DMS 273 (cell line): ENCODE results near the gene ASS1.
A peak's percentile ranks its signal among the peaks of the same experiment; 100 is the strongest.
"Not testable (repeated sequence)": the region's sequence is repeated elsewhere in the genome, so short reads cannot be mapped to it uniquely, and the experiment has no call there.

Experiments used
- DNase-seq: peaks from one replicate; lab custom pipeline; 2025; ENCODE audit not compliant: unreplicated experiment; lab: John Stamatoyannopoulos, UW

ASS1 gene

DNA sequence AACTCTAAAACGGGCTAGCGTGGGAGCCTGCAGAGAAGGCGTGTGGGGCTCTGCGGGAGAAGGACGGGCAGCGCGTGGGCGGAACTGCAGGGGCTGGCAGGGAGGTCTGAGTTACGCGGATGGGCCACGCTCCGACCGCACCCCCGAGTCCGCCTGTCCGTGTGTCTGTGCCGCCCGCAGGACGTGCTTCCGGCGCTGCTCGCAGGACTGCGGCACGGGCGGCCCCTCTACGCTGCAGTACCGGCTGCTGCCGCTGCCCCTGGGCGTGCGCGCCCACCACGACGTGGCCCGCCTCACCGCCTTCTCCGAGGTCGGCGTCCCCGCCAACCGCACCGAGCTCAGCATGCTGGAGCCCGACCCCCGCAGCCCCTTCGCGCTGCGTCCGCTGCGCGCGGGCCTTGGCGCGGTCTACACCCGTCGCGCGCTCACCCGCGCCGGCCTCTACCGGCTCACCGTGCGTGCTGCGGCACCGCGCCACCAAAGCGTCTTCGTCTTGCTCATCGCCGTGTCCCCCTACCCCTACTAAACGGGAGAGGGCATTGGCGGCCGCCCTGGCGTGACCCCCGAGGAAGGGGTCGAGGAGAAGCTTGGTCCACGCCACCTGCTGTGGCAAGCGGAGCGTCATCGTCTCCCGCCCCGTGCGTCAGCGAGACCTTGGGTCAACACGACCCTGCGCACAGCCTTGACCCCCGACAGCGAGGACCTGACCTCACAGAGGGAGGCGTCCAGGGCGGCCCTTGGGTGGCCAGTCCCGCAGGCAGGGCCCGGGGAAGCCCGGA is 11.4 kb upstream of the ASS1 start:
- no peak for DNase-seq

DNA sequence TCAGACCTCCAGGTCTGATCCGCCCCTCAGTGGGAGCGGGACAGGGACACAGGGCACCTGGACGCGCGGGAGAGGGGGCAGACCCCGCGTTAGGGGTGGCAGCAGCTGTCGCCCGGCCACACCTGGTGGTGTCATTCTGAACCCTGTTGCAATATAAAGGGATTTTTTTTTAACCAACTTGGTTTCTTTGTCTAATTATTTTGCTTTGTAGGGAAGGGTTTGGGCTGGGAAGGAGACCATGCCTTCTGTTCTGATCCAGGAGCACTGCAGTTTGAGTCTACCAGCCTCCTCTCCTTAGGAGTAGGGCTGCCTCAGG is 10.9 kb upstream of the ASS1 start:
- DNase-seq = no peak

DNA sequence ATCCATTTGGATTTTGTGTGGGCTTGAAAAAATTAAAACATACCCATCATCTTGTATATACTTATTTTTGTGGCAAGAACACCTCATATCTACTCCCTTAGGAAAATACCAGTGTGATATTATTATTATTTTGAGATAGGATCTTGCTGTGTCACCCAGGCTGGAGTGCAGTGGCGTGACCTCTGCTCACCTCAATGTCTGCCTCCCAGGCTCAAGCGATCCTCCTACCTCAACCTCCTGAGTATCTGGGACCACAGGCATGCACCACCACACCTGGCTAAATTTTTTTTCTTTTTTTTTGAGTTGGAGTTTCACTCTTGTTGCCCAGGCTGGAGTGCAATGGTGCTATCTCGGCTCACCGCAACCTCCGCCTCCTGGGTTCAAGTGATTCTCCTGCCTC is 10.1 kb upstream of the ASS1 start:
- not testable (repeated sequence) for DNase-seq

DNA sequence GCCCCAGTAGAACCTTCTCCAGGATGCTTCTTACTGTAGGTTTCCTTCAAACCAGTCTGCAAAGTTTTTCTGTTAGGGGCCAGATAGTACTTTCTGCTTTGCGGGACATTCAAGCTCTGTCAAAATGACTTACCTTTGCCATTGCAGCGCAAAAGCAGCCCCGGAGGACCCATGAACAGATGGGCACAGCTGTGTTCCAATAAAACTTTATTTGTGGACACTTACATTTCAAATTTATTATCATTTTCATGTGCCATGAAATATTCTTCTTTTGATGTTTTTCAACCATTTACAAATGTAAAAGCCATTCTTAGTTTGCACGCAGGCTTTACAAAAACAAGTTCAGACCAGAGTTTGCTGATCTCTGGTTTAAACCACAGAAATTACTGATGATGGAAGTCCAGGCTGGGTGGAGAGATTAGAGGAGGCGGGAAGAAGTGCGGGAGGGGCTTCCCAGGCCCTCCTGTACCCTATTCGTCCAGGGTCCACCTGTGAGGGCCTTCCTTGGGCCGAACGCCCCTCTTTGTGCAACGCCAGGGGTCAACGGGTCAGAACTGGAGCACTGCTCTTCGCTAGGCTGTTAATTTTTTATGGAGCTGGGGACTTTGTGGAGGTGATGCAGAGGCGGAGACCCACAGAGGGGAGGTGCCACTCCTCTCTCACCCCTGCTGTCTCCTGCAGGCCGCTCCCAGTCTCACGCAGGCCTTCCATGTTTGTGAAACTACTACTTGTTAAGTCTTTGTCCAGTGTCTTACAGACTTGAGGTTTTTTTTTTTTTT is 7.6 kb upstream of the ASS1 start:
- no peak for DNase-seq

DNA sequence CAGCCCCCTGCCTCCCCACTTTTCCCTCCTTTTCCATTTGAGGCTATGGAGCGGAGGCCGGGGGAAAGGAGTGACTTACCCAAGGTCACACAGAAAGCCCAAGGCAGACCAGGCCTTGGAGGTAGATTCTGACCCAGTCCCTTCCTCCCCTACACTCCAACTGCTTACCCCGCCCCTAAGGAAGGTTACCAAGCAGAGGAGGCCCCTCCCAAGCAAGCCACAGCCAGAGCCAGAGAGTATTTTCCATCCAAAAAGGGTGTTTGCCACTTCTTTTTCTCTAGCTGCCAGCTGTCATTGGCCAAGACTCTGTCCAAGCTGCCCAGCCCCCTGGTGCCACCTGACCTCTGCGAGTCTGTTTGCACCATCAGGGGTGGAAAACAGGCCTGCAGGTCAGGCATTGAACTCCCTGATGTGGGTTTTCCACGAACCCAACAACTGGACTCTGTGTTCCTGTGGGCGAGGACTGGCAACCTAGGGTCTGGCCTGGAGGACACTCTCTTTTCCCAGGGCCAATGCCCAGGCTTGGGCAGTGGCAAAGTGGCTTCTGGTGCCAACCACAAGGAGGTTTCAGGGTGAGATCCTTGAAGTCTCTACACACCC is 6.3 kb upstream of the ASS1 start:
- DNase-seq = no peak

DNA sequence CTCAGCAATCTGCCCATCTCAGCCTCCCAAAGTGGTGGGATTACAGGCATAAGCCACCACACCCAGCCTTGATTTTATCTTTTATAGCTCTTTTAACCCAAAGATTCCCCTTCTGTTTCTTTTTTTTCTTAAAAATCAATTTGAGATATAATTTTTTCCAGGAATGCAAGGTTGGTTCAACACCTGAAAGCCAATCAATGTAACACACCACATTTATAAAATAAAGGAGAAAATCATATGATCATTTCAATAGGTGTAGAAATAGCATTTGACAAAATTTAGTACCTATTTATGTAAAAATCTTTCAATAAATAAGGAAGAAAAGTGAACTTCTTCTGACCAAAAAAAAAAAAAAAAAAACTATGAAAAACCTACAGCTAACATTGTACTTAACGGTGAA is 3.7 kb upstream of the ASS1 start:
- DNase-seq = no peak

DNA sequence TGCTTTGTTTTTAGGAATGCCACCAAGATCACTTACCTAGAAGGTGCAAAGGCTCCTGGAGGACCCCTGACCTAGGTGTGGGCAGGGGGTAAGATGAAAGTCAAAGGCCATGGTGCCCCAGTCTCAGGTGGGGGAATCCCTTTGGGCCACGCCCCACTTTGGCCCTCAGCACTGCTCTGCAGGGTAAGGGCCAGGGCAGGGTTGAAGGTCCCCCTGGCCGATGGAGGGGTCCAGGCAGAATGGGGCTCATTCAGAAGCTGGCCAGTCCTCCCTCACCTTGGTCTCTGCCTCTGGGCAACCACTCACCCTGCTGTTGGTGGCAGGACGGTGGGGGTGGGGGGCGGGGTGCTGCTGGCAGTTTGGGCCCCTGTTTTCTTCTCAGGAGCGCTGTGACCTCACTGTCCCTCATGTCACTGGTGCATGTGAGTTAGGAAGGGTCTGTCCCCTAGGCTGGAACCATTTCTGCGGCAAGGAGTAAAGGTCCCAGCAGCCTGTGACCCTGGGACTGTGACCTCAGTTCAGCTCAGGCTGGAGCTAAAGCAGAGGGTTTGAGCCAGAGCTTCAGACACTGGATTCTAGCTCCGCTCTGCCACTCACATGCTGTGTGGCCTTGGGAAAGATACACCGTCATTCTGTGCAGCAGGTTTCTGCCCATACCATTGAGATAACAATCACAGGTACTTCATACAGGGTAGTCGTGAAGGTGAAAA is 1.9 kb upstream of the ASS1 start:
- DNase-seq = no peak

DNA sequence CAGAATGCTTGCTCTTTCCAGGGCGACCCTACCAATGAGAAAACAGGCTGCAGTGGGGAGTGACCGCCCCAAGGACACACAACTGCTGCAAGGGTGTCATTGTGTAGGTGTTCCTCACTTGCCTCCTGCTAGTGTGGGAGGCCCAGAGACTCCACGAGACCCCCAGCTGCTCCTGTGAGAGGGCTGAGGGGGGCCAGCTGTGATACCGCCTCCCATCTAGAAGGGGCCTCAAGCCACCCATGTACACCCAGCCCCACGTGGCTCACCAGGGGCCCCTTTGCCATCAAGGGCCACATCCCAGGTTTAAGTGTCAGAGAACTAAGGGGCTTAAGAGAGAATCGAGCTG is 1.3 kb upstream of the ASS1 start:
- DNase-seq = no peak

DNA sequence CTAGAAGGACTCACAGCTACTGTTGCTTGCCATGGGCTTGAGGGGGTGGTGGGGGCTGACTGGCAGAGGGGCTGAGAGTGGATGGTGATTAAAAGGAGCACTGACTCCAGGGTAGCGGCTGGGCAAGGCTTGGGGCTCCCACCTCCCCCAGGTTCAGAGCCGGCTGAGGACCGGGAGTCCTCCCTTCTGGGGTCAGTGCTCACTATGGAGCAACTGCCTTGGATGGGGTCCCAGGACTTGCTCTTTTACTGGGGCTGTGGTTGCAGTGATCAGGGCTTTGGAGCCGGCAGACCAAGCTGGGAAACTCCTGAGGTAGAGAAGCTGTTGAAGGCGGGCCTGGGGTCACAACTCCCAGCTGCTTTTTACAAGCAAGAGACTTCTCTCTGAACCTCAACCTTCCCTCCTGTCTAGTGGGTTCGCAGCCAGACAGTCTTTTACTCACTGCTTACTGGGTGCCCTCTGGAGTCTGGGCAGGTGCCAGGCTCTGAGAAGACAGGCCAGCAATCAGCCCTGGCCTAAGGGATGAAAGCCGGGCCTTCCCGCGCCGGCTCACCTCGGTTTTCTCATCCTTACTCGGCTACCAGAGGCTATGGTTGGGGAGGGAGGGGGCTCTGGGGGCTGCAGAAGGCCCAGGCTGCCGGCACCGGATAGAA is 795 bp upstream of the ASS1 start:
- DNase-seq = no peak

DNA sequence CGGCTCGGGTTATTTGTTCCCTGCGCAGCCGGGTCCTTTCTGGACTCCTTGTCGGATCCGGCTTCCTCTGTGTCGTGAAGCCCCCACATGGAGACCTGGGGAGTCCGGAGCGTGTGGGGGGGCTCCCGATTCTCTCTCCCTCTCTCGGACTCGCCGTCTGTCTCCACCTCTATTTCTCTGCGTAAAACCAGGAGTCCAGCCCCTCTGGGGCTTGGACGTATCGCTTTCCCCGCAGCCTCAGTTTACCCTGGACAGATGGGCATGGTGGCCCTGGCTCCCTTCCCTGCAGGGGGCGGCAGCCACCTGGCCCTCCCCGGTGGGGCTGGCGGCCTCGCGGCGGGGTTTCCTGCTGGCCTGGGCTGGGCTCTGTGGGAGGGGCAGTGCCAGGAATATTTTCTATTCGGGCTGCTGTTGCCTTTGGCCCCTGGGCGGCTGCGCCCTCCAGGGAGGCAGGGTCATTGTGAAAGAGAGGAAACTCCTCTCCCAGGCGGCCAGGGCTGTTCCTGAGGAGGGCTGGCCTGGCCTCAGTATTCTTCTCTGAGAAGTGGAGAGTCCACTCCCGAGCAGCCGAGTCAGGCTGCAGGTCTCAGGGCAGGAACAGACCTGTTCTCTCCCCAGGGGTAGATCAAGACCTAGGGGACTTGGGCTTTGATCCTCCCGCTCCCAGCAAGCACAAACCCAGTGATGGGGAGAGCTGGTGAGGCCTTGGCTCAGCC is 665 bp downstream of the ASS1 start:
- peak; percentile 89 for DNase-seq

DNA sequence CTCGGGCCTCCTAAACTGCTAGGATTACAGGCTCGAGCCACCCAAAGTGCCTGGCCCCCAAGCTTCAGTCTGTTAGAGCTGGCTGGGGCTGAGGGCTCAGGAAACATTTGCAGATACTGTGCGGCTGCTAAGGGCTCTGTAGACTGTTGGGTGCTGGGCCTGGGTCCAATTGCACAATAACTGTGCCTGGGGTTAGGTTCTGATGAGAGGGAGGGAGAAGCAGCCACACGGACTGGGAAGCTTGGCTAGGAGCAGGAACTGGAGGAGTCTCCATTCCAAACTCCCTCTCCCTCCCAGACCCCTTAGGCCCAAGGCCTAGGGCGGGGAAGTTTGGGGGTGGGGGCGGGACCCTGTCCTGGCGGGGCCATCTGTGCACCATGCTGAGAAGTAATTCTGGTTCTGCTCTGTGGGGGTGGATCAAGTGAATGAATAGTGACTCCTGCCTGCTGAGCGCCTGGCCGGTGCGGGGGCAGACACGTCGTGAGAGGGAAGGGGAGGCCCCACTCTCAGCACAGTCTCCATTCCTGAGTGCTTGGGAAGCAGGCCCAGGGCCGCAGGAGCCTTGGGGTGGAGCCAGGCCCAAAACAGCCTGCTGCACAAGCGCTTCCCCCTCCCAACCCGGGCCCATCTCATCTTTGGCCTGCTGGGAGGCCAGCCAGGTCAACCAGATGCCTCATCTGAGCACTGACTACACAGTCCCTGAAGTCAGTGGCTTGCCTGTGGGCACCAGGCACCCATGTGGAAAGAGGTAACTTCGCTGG is 1.5 kb downstream of the ASS1 start:
- DNase-seq = peak; percentile 94

DNA sequence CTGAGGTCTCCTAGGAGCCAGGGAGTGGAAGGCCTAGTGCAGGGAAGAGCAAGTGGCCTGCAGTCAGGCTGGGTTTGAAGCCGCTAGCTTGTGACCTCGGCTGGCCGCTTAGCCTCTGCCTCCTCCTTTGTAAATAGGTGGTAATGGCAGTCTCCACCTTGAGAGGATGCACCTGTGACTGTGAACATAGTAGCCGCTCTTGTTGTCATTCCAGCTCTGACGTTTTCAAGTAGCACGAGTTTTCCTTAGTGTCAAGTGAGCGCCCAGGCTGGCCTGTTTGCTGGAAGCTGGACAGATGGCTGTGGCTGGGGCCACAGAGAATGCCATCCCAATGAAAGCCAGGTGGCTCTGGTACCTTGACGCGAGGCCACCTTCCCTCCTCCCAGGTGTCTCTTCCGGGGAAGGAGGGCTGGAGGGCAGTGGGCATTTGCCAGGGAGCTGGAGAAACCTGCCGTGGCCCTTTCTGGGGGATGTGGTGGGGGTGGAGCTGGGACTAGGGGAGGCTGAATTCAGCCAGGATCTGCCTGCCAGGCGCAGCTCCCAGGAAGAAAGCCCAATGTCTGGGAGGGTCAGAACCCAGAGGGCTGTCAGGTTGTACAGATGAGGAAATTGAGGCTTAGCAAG is 2.5 kb downstream of the ASS1 start:
- peak; percentile 46 for DNase-seq

DNA sequence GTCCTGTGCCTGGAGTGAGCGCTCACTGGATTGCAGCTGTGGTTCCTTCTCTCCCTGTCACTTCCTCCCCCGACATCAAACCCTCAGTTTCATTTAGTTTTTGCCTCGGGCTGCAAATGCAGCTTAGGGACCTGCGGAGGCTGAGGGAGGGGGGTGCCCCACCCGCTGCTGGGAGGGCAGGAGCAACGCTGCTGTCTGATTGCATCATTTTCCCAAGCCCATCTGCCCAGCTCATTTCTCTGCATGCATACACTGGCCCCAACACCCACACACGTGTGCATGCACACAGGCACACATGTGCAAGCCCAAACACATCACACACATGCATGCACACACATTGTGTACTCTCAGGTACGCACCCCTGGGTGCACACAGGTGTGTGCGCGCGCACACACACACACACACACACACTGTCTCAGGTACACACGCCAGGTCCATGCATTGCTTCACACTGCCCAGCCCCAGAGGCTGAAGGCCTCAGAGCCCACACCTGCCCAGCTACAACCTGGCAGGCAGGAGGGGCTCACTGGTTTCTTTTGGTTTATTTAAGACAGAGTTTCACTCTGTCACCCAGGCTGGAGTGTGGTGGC is 3.4 kb downstream of the ASS1 start:
- DNase-seq = peak; percentile 82

DNA sequence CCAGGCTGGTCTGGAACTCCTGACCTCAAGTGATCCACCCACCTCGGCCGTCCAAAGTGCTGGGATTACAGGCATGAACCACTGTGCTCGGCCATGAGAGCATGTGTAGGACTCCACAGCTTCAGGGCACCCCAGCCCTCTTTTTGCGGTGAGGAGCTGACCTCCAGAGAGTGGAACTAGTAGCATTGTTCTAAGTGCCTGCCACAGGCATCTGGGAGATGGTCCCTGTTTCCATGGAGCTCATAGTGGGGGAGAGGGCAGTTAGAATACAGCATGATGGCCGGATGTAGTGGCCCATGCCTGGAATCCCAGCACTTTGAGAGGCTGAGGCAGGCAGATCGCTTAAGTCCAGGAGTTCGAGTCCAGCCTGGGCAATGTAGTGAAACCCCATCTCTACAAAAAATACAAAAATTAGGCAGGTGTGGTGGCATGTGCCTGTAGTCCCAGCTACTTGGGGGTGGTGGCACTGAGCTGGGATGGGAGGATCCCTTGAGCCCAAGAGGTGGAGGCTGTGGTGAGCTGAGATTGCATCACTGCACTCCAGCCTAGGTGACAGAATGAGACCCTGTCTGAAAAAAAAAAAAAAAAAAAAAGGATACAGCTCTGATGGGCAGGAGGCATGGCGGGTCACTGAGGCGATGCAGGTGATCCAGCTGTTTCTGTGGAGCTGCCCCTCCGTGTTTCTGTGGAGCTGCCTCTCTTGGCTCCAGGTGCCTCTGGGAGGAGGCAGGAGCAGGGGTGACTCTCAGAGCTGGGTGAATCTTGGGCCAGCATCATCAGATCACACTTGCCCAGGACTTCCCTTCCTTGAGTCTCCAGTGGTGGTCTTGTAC is 4.2 kb downstream of the ASS1 start:
- no peak for DNase-seq

DNA sequence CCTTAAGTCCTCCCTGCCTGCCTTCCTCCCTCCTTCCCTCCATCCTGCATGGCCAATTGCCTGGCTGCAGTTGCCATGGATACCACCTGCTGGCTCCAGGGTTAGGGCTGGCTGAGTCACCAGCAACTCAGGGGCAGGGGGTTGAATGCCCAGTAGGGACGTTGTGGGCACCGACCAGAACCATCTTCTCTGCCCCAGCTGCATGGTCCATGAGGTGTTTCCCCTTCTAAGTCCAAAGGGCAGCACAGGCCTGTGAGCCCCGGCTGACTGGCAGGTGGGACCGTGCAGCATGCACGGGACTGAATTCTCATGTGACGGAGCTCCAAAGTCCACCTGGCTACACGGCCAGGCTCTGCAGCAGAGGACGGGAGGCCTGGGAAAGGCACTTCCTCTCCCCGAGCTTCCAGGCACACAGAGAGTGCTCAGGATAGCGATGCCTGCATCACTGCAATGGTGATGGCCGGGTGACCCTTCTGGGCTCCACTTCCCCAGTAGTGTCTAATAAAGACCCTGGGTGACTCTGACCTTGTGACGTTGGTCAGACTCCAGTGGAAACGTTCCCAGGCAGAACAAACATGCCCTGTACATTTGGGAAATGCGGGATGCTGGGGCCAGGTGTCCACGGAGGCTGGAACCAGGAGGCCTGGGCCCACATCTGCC is 5.7 kb downstream of the ASS1 start:
- peak; percentile 32 for DNase-seq

DNA sequence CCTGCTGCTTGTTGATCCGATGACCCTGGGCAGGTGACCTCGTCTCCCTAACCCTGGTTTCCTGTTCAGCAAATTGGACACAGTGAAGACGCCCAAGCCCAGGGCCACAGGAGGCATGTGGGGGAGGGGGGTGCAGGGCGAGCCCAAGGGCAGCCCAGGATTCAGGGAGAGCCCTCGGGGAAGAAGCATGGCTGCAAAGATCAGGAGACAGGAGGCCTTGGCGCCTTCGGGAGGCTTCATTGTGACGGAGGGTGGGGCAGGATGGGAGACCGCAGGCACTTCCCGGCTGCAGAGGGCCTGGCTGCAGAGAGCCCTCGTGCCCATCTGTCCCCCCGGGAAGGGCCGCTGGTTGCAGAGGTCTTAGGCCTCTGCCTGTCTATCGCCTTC is 6.2 kb downstream of the ASS1 start:
- DNase-seq = no peak

DNA sequence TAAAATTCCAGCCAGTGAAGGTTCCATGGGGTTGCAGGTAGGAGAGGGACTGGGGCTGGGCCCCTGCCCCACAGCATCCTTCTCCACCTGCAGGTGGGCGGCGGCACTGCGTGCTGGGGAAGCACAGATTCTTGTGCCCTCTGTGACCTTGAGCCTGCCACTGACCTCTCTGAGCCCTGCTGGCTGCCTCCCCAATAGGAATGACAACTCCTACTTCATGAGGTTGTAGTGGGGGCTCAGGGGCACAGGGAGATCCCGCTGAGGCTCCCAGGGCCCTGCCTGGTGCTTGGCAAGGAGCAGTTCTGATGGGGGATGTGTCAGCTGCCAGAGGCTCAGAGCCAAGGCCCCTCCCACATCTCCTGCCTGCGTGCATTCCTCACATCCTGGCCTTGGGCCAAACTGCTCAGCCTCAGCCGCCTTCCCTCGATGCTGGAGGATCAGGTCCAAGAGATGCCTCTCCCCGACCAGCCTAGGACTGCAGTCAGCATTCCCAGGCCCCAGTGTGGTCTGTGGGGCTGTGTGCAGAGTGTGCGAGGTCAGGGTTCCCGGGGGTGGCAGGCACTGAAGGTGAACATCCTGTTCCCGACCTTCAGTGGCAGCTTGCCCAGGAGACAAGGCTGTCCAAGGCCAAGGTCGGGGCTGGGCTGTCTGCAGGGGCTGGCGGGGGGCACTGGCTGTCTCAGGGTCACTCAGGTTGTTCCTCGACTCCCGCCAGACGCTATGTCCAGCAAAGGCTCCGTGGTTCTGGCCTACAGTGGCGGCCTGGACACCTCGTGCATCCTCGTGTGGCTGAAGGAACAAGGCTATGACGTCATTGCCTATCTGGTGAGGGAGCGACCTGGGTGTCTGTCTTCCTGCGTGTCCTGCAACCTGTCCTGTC is 7.0 kb downstream of the ASS1 start:
- peak; percentile 93 for DNase-seq
